HFF-Myc (cell line): ENCODE measurements around the gene ARID1A.

Source experiments
- DNase-seq: peaks from one replicate; pipeline ENCODE4 v3.0.0-alpha.2; 2011; ENCODE audit warnings: low read depth; ENCODE audit errors: extremely low read depth
- H3K4me3 ChIP-seq: replicated peaks from 2 replicates; pipeline ENCODE4 v1.5.1; 2011; ENCODE audit warnings: low read depth, mild to moderate bottlenecking, control low read depth, low read length
- TF ChIP-seq, protein P1 (sequence below): IDR thresholded peaks from 2 replicates; pipeline ENCODE4 v1.5.1; 2012; ENCODE audit warnings: mild to moderate bottlenecking, low read depth, low read length, control low read depth; ENCODE audit errors: missing control alignments

ARID1A gene

DNA sequence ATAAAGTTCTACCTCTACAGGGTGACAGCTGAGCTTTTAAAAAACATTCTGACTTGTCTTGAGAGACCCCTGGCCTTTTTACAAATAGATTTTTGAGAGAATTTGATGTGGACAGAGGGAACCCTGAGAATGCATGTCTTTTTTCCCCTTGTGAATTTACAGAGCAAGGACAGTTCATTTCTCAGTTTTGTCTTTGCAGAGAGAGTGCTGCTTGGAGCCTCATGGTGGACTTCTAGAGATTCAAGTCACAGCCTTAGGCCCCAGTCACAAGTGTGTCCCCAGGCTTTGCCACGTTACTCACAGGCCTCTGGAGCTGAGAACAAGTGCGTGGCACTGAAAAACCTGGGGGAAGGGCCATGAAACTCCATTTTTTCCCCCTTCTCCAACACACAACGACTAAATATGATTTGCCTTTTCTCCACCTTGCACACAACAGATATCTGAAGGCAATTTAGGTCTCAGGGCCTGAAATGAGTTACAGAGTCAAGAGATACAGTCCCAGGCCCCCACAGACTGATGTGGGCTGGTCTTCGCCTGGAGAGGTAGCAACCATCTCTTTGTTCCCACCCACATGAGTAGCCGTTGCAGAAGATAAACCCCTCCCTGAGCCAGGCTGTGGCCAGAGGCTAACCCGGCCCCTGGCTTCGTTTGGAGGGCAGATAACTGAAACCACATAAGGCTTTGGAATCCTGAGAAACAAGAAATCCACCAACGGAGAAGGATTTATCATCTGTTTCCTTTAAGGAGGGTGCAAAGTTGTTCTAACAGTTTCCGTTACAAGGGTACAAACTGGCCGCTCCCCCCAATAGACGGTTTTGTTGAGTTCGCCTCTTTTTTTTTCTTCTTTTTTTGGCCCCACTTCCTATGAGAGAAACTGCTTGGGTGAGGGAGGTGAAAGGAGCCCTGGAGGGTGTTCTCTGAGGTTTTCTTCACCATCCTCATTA lies 90.9 kb downstream of the ARID1A start:
- TF ChIP-seq, protein P1, sequence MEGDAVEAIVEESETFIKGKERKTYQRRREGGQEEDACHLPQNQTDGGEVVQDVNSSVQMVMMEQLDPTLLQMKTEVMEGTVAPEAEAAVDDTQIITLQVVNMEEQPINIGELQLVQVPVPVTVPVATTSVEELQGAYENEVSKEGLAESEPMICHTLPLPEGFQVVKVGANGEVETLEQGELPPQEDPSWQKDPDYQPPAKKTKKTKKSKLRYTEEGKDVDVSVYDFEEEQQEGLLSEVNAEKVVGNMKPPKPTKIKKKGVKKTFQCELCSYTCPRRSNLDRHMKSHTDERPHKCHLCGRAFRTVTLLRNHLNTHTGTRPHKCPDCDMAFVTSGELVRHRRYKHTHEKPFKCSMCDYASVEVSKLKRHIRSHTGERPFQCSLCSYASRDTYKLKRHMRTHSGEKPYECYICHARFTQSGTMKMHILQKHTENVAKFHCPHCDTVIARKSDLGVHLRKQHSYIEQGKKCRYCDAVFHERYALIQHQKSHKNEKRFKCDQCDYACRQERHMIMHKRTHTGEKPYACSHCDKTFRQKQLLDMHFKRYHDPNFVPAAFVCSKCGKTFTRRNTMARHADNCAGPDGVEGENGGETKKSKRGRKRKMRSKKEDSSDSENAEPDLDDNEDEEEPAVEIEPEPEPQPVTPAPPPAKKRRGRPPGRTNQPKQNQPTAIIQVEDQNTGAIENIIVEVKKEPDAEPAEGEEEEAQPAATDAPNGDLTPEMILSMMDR: no peak
- peak overlapping the region; percentile 65 for H3K4me3 ChIP-seq
- no peak for DNase-seq

DNA sequence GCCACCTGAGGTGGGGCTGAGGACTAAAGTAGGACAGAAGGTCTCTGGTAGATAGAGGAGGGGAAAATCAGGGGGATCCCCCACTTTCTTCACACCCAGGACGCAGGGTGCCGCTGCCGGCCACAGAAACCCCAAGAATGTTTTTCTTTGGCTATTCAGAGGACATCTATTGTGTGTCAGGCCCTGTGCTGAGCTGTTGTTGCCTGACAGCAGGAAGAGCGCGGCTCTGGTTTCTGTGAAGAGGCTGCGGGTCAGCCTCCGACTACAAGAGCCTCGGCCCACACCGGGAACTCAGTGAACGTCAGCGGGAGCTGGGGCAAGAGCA lies 91.5 kb downstream of the ARID1A start:
- DNase-seq: no peak

DNA sequence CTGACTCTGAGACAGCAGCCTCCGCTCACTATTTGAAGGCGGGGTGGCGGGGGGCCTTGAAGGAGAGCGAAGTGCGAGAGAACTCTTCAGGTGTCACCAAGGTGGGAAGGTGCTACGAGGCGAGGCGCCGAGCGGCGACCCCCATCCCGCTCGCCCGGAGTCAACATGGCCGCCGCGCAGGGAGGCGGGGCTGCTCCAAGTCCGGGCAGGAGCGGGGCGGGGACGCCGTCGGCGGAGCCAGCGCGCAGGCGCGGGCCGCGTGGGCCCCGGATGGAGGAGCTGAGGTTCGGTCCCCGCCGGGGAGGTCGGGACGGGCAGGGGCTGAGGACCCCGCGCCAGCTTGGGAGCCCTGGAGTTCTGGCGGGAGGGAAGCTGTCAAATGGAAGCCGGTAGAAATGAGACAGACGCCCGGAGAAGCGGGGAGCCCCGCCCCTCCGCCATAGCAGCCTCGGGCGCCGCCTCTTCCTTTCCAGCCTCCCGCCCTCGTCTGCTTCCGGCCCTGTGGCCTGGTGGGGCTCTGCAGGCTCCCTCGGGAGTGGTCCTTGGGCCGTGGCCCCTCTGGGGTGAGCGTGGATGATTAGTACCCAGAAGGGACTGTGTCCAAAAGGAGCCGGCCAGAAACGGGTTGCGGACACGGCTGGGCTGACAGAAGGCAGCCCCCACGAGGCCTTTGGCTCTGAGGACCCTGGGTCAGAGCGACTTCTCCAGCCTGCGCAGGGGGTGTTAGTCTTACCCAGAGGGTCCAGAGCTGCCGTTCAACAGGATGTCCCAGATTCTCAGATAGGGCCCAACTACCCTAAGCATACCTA lies 92.1 kb downstream of the ARID1A start, which contains the start of gene PIGV:
TSS of gene PIGV (plus strand) at position 245 of the 809 bp plus-strand sequence. CDS start 2,866 bp downstream, outside the sequence.
- no peak for DNase-seq
- TF ChIP-seq, protein P1: no peak
- peak within 1 kb of the TSS; percentile 65 for H3K4me3 ChIP-seq

More for the DNA sequence above, 91.5 kb downstream of the ARID1A start:
- TF ChIP-seq, protein P1: no peak
- H3K4me3 ChIP-seq: peak overlapping the region; percentile 65

DNA sequence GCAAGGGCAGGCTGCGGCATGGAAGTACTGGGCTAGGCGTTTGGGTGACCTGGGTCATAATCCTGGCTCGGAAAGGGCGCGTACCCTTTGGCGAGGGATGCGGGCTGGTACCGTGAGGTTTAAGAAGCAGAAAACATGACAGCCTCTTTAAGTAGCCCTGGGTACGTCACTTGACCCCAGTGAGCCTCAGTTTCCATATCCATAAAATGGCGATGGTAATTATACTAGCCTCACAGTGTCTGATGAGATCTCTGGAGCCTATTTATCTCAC lies 92.6 kb downstream of the ARID1A start:
- peak overlapping the region; percentile 65 for H3K4me3 ChIP-seq
- DNase-seq: no peak
- TF ChIP-seq, protein P1: no peak

DNA sequence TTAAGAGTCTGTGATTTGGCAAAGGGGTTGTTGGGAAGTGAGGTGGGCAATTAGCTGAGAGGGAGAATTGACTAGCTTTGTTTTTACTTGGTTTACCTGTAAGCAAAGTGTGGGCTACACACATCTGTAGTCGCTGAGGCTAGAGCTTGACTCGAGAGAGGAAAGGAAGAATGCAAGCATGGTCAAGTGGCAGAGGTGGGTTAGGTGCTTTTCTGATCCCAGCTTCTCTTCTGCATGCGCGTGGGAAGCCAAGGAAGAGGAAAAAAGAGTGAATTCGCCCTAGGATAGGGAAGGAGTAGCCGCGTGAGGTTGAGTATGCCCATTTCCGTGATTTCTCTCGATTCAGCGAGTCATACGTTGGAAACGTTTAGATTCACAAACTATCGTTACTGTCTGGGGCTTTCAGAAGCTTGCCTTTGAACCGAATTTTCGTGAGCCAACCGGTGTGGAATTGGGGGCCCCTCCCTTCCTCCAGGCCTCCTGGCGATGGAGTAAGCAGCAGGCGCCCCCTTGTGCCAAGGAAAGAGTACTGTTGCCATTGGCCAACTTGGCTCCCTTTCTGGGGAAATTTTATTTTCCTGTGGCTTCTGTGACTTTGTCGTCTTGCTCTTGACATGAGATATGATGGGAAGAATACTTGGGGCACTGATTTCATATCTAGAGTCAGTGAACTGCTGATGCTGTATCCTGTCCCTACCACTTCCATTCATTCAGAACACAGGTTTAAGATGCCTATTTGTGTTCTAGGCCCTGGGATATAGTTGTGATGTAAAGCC lies 93.2 kb downstream of the ARID1A start:
- peak overlapping the region; percentile 65 for H3K4me3 ChIP-seq
- TF ChIP-seq, protein P1: peak; percentile 97
- peak; percentile 72 for DNase-seq

DNA sequence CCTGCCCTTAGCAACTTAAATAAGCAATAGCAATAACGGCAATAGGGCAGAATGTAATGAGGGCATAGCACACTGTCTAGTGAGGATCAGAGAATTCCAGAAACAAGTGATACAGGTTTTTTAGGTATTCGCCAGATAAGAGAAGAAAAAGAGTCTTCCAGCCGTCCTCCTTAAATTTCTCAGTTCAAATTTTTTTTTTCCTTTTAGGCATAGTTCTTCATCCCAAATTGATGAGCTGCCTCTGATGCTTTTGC lies 93.7 kb downstream of the ARID1A start:
- H3K4me3 ChIP-seq: no peak overlapping the region
- DNase-seq: no peak
- TF ChIP-seq, protein P1: no peak
